ENCODE measurements around the gene PLCG2.

DNA sequence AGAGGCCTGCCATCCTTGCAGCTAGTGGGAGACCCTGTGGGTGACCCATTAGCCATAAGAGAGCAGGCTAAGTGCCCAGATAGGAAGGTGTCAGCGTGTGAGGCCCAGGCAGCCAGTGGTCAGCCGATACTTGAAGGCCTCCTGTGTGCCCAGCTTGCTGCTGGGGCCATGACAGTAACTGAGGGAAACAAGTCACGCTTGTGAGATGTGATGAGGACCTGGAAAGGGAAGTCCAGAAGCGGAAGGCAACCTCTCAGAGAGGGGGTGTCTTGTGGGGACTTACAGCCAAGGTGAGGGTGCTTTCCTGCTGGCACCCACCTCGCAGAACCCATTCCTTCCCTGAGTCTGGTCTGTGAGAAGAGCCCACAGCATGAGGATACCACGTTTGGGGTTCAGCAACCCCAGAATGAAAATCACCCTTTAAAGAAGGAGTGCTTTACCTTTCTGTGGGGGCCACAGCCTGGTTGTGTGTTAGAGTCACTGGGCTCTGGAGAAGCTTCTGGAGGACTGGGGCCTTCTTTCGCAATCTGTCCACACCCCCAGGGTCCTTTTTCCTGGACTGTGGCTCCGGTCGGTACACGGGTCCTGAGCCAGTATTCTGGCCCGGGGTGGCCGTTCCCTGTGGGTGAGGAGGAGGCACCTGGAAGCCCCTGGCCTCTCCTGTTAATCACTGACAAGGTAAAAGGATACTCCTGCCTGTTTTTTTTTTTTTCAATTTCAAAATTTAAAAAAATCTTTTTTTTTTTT, 53.9 kb downstream of the PLCG2 start:
- TF ChIP-seq, protein P1, sequence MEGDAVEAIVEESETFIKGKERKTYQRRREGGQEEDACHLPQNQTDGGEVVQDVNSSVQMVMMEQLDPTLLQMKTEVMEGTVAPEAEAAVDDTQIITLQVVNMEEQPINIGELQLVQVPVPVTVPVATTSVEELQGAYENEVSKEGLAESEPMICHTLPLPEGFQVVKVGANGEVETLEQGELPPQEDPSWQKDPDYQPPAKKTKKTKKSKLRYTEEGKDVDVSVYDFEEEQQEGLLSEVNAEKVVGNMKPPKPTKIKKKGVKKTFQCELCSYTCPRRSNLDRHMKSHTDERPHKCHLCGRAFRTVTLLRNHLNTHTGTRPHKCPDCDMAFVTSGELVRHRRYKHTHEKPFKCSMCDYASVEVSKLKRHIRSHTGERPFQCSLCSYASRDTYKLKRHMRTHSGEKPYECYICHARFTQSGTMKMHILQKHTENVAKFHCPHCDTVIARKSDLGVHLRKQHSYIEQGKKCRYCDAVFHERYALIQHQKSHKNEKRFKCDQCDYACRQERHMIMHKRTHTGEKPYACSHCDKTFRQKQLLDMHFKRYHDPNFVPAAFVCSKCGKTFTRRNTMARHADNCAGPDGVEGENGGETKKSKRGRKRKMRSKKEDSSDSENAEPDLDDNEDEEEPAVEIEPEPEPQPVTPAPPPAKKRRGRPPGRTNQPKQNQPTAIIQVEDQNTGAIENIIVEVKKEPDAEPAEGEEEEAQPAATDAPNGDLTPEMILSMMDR (IDR thresholded peaks at IDR 0.05), result no peak
- TF ChIP-seq POLR2A (IDR thresholded peaks at IDR 0.05), result no peak
